GM23248 (cell line): ENCODE data around the gene HLA-A. TPM values are rescaled to one million over a fixed set of nuclear protein-coding genes. Genes with fewer than 3 reads are reported as not detected.

Experiments
- DNase-seq: peaks from one replicate; pipeline ENCODE4 v3.0.0-alpha.2; 2015
- H2AFZ ChIP-seq: fragments of 200-600 bp; sonication (generic); 2 replicates; pipeline ENCODE4 v1.6.1; 2016; ENCODE audit warnings: antibody characterized with exemption
- H3F3A ChIP-seq: fragments of 200-600 bp; sonication (generic); 2 replicates; pipeline ENCODE4 v1.6.1; 2016; ENCODE audit warnings: mild to moderate bottlenecking, antibody characterized with exemption, mixed run types; ENCODE audit not compliant: insufficient read depth
- H3K27ac ChIP-seq: fragments of 200-600 bp; sonication (generic); 2 replicates; pipeline ENCODE4 v1.5.1; 2016; ENCODE audit warnings: mild to moderate bottlenecking
- H3K27me3 ChIP-seq: fragments of 200-600 bp; sonication (generic); replicated peaks from 2 replicates; pipeline ENCODE4 v1.6.1; 2016; ENCODE audit warnings: mild to moderate bottlenecking; ENCODE audit not compliant: insufficient read depth
- H3K36me3 ChIP-seq: fragments of 200-600 bp; sonication (generic); 2 replicates; pipeline ENCODE4 v1.6.1; 2016; ENCODE audit warnings: low read depth, mild to moderate bottlenecking
- H3K4me1 ChIP-seq: fragments of 200-600 bp; sonication (generic); 2 replicates; pipeline ENCODE4 v1.6.1; 2016; ENCODE audit warnings: mild to moderate bottlenecking; ENCODE audit not compliant: insufficient read depth
- H3K4me2 ChIP-seq: fragments of 200-600 bp; sonication (generic); one replicate; pipeline ENCODE4 v1.6.1; 2016; ENCODE audit warnings: mild to moderate bottlenecking; ENCODE audit not compliant: unreplicated experiment
- H3K4me3 ChIP-seq: fragments of 200-600 bp; sonication (generic); 2 replicates; pipeline ENCODE4 v1.5.1; 2016; ENCODE audit warnings: mild to moderate bottlenecking
- H3K79me2 ChIP-seq: fragments of 200-600 bp; sonication (generic); 2 replicates; pipeline ENCODE4 v1.6.1; 2016; ENCODE audit warnings: mild to moderate bottlenecking; ENCODE audit not compliant: insufficient read depth
- H3K9ac ChIP-seq: fragments of 200-600 bp; sonication (generic); 2 replicates; pipeline ENCODE4 v1.6.1; 2016; ENCODE audit warnings: mild to moderate bottlenecking
- H3K9me2 ChIP-seq: fragments of 200-600 bp; sonication (generic); 2 replicates; pipeline ENCODE4 v1.6.1; 2016; ENCODE audit warnings: mixed run types, mild to moderate bottlenecking, moderate library complexity; ENCODE audit not compliant: insufficient read depth
- H3K9me3 ChIP-seq: fragments of 200-600 bp; sonication (generic); one replicate; pipeline ENCODE4 v1.6.1; 2017; ENCODE audit warnings: low read depth
- H4K20me1 ChIP-seq: fragments of 200-600 bp; sonication (generic); 2 replicates; pipeline ENCODE4 v1.6.0; 2016; ENCODE audit not compliant: insufficient read depth
- EZH2 ChIP-seq: fragments of 200-600 bp; sonication (generic); IDR thresholded peaks from 2 replicates; pipeline ENCODE4 v1.6.1; 2018; ENCODE audit warnings: antibody characterized with exemption, mild to moderate bottlenecking; ENCODE audit not compliant: insufficient read depth, poor library complexity, severe bottlenecking
- EZH2phosphoT487 ChIP-seq: fragments of 200-600 bp; sonication (generic); IDR thresholded peaks from 2 replicates; pipeline ENCODE4 v1.6.1; 2018; ENCODE audit warnings: antibody characterized with exemption, moderate library complexity, mild to moderate bottlenecking, low read depth; ENCODE audit not compliant: insufficient read depth
- WGBS, 2 experiments: methylation state at CpG; one replicate each; pipeline ENCODE4 v1.1.6; 2015 to 2017; ENCODE audit warnings: low lambda C conversion rate in 2 of 2, low coverage in 1 of 2; ENCODE audit errors: missing lambda C conversion rate in 2 of 2; 5-methylcytosine and 5-hydroxymethylcytosine counted together
- in situ Hi-C: fragments of 300-500 bp; cut with MboI; formaldehyde crosslinking; loops from 2 replicates; pipeline ENCODE4 v1.15.0; 2020
- polyA plus RNA-seq: library from polyadenylated mRNA; unstranded; fragments of >200 nt; fragmentation: Nextera tagmentation; extraction: Ambion mirVana; gene quantifications from 2 replicates; pipeline ENCODE4 v1.2.1, GENCODE V29; 2016
- total RNA-seq: library from RNA; depleted of rRNA; stranded (reverse); fragments of >200 nt; shearing (Covaris generic); gene quantifications from 2 replicates; pipeline ENCODE4 v1.2.3, GENCODE V29; 2014; rRNA removed

HLA-A gene
- 546 and 634 TPM in 2 replicates for total RNA-seq
- polyA plus RNA-seq = 508 and 529 TPM in 2 replicates

DNA sequence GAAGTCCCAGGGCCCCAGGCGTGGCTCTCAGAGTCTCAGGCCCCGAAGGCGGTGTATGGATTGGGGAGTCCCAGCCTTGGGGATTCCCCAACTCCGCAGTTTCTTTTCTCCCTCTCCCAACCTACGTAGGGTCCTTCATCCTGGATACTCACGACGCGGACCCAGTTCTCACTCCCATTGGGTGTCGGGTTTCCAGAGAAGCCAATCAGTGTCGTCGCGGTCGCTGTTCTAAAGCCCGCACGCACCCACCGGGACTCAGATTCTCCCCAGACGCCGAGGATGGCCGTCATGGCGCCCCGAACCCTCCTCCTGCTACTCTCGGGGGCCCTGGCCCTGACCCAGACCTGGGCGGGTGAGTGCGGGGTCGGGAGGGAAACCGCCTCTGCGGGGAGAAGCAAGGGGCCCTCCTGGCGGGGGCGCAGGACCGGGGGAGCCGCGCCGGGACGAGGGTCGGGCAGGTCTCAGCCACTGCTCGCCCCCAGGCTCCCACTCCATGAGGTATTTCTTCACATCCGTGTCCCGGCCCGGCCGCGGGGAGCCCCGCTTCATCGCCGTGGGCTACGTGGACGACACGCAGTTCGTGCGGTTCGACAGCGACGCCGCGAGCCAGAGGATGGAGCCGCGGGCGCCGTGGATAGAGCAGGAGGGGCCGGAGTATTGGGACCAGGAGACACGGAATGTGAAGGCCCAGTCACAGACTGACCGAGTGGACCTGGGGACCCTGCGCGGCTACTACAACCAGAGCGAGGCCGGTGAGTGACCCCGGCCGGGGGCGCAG lies at the start of gene HLA-A:
Gene HLA-A (plus strand): TSS at position 258 of the 778 bp plus-strand sequence. CDS start 22 bp downstream, at position 280.
- H3K27me3 ChIP-seq = no peaks in the 10 kb centered on the region
- no peaks in the 10 kb centered on the region for H3F3A ChIP-seq
- peak within 1 kb of the TSS; percentile 76 for H3K4me3 ChIP-seq
- no peaks in the 10 kb centered on the region for H3K4me1 ChIP-seq
- H3K27ac ChIP-seq = peak within 1 kb of the TSS; percentile 88
- H4K20me1 ChIP-seq = no peaks in the 10 kb centered on the region; the same call in 1 of the 2 replicates
- TF ChIP-seq EZH2phosphoT487 (no peak), EZH2 (no peak)
- peak within 1 kb of the TSS; percentile 80 for H2AFZ ChIP-seq
- no peaks in the 10 kb centered on the region for H3K9me3 ChIP-seq
- peak within 1 kb of the TSS; percentile 81 for H3K4me2 ChIP-seq
- WGBS, 2 experiments = 0 to 2% methylated on average over 38 to 54 of the region's 68 CpGs
- no peaks in the 10 kb centered on the region for H3K36me3 ChIP-seq
- in situ Hi-C loops = no loop called here
- DNase-seq = peak; percentile 97
- H3K9ac ChIP-seq = peak within 1 kb of the TSS; percentile 92
- H3K9me2 ChIP-seq = no peaks in the 10 kb centered on the region
- H3K79me2 ChIP-seq = no peaks in the 10 kb centered on the region

DNA sequence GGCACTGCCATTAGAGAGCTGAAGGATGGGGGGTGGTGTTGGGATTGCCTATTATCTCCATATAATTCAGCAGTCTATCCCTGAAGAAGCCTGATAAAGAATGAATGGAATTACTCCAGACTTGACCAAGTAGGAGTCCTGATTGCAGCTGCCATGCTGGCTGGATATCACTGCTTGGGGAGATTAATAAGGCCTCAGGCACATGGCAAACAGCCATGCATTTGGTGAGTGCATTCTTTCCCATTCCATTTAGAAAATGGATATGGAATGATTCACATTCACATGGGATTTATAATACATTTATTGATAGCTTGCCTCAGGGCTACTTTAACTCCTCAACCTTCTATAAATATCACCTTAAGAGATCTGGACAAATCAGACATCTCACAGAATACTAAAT lies 49.6 kb upstream of the HLA-A start:
- no peaks in the 10 kb centered on the region for H4K20me1 ChIP-seq
- no peak overlapping the region for H3K27ac ChIP-seq
- no peaks in the 10 kb centered on the region for H3K9me3 ChIP-seq
- TF ChIP-seq EZH2 (no peak), EZH2phosphoT487 (no peak)
- H2AFZ ChIP-seq = no peak overlapping the region
- no peaks in the 10 kb centered on the region for H3K4me1 ChIP-seq
- DNase-seq = no peak
- H3K79me2 ChIP-seq = no peaks in the 10 kb centered on the region
- no peaks in the 10 kb centered on the region for H3F3A ChIP-seq
- in situ Hi-C loops = no loop called here
- no peaks in the 10 kb centered on the region for H3K27me3 ChIP-seq
- no peak overlapping the region for H3K9ac ChIP-seq
- H3K9me2 ChIP-seq = no peaks in the 10 kb centered on the region
- H3K4me2 ChIP-seq = no peak overlapping the region
- no peaks in the 10 kb centered on the region for H3K36me3 ChIP-seq
- H3K4me3 ChIP-seq = no peak overlapping the region

- Histone ChIP-seq H3K9ac (no peak overlapping the region), H3K36me3 (no peaks in the 10 kb centered on the region), H3K9me3 (no peaks in the 10 kb centered on the region), H3K9me2 (no peaks in the 10 kb centered on the region), H2AFZ (no peak overlapping the region), H3F3A (no peaks in the 10 kb centered on the region), H3K27me3 (no peaks in the 10 kb centered on the region), H3K27ac (no peak overlapping the region), H3K4me3 (no peak overlapping the region), H3K79me2 (no peaks in the 10 kb centered on the region), H3K4me1 (no peaks in the 10 kb centered on the region), H4K20me1 (no peaks in the 10 kb centered on the region), H3K4me2 (no peak overlapping the region)
- no peak for DNase-seq
- TF ChIP-seq EZH2phosphoT487 = no peak
- no peak for TF ChIP-seq EZH2
- in situ Hi-C loops = no loop called here
- WGBS, 2 experiments = 74 to 76% methylated on average over 3 of the region's 3 CpGs
Observed at GRCh38 chr6:29899281-29899680, 43.1 kb upstream of the HLA-A start.

DNA sequence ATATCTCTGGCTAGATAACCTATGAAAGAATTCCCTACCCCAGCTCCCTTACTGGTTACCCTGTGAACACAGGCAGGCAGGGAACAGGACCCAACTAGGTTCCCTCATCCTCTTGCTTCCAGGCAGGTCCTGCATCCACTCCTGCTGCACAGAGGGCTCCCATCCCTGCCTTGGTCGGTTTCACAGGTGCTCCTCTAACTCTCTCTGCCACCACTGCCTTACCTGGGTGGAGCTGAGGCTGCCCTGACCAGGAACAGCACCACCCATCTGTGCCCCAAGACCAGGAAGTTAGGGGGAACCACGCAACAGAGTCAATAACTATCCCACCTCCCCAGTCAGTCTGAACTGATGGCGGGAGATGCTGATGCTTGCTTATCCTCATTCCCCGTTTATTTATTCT lies 37.0 kb upstream of the HLA-A start:
- Histone ChIP-seq H3K9me3 (no peaks in the 10 kb centered on the region), H2AFZ (no peak overlapping the region), H4K20me1 (no peaks in the 10 kb centered on the region), H3K9ac (no peak overlapping the region), H3K27me3 (no peaks in the 10 kb centered on the region), H3F3A (no peaks in the 10 kb centered on the region), H3K79me2 (no peaks in the 10 kb centered on the region), H3K4me1 (no peaks in the 10 kb centered on the region), H3K9me2 (no peaks in the 10 kb centered on the region), H3K27ac (no peak overlapping the region), H3K36me3 (no peaks in the 10 kb centered on the region), H3K4me3 (no peak overlapping the region), H3K4me2 (no peak overlapping the region)
- TF ChIP-seq EZH2phosphoT487 = no peak
- TF ChIP-seq EZH2 = no peak
- 64% methylated on average over 4 of the region's 4 CpGs for WGBS, 2 experiments
- DNase-seq = no peak
- in situ Hi-C loops = no loop called here
